Caco-2 (cell line): ENCODE measurements around the gene MYO16. TPM values are rescaled to one million over a fixed set of nuclear protein-coding genes. Genes with fewer than 3 reads are reported as not detected.

Experiments
- BruUV-seq: library from RNA; stranded (reverse); fragments of 400-500 nt; replicated peaks from 2 replicates; lab custom pipeline; 2021; lab: Mats Ljungman, UMichigan
- CTCF ChIA-PET: fragments of 300-600 bp; sonication (Branson Sonifier 250); formaldehyde crosslinking; loops from one replicate; lab custom pipeline; 2022; ENCODE audit warnings: antibody characterized with exemption; lab: Charles Lee
- POLR2A ChIA-PET: fragments of 300-600 bp; sonication (Branson Sonifier 250); formaldehyde crosslinking; loops from one replicate; lab custom pipeline; 2022; ENCODE audit warnings: antibody characterized with exemption; lab: Charles Lee
- DNase-seq, 2 experiments: peaks; one replicate each; pipeline versions ENCODE4 v3.0.0 to v3.0.0-alpha.2; 2020 to 2022
- H3K27me3 ChIP-seq: replicated peaks from 2 replicates; pipeline ENCODE4 v1.6.0; 2011; ENCODE audit warnings: low read length; ENCODE audit not compliant: control insufficient read depth, insufficient read depth
- H3K36me3 ChIP-seq: 2 replicates; pipeline ENCODE4 v1.5.1; 2011; ENCODE audit warnings: low read length; ENCODE audit not compliant: control insufficient read depth, insufficient read depth
- H3K4me1 ChIP-seq: fragments of 250-450 bp; sonication (Bioruptor Pico); 2 replicates; pipeline ENCODE4 v1.5.1; 2020; ENCODE audit warnings: mild to moderate bottlenecking
- H3K4me3 ChIP-seq: 2 replicates; pipeline ENCODE4 v1.5.1; 2011; ENCODE audit warnings: low read depth, mild to moderate bottlenecking, control low read depth, low read length
- H3K9me3 ChIP-seq: fragments of 250-450 bp; sonication (Bioruptor Pico); 2 replicates; pipeline ENCODE4 v1.5.1; 2020; ENCODE audit warnings: mild to moderate bottlenecking, moderate library complexity
- H3K27ac Mint-ChIP-seq: one replicate; pipeline ENCODE4 v1.8.0; 2022; ENCODE audit warnings: mixed read lengths; ENCODE audit not compliant: unreplicated experiment
- H3K27me3 Mint-ChIP-seq: one replicate; pipeline ENCODE4 v1.8.0; 2022; ENCODE audit warnings: mixed read lengths; ENCODE audit not compliant: insufficient read depth, unreplicated experiment
- H3K36me3 Mint-ChIP-seq: one replicate; pipeline ENCODE4 v1.8.0; 2022; ENCODE audit warnings: mild to moderate bottlenecking, mixed read lengths; ENCODE audit not compliant: insufficient read depth, unreplicated experiment
- H3K4me1 Mint-ChIP-seq: one replicate; pipeline ENCODE4 v1.8.0; 2022; ENCODE audit warnings: low read depth, mixed read lengths; ENCODE audit not compliant: unreplicated experiment
- H3K4me3 Mint-ChIP-seq: one replicate; pipeline ENCODE4 v1.8.0; 2022; ENCODE audit warnings: mild to moderate bottlenecking, moderate library complexity, mixed read lengths; ENCODE audit not compliant: unreplicated experiment
- H3K9me3 Mint-ChIP-seq: one replicate; pipeline ENCODE4 v1.8.0; 2022; ENCODE audit warnings: mixed read lengths; ENCODE audit not compliant: unreplicated experiment
- intact Hi-C: fragments of 100-400 bp; cut with micrococcal nuclease; formaldehyde crosslinking; loops from one replicate; pipeline ENCODE4 v1.10.0; 2022; ENCODE audit not compliant: unreplicated experiment
- total RNA-seq: library from RNA; stranded (reverse); gene quantifications from 2 replicates; pipeline ENCODE4 v1.2.3, GENCODE V29; 2022
- TF ChIP-seq, protein P1 (sequence below), 2 experiments: fragments of 200-600 bp in 1 of 2; IDR thresholded peaks; 1 replicate in 1 of 2; 2 replicates in 1 of 2; pipeline versions ENCODE4 v1.5.1 to v1.8.0; 2011 to 2022; ENCODE audit warnings: antibody characterized with exemption in 1 of 2, control low read depth in 1 of 2, inconsistent platforms in 1 of 2, low read depth in 1 of 2, low read length in 1 of 2, mild to moderate bottlenecking in 1 of 2, moderate library complexity in 1 of 2; ENCODE audit not compliant: insufficient read depth in 1 of 2, severe bottlenecking in 1 of 2, unreplicated experiment in 1 of 2

The MYO16 gene
- total RNA-seq, 1 experiment from 2014 or later: not detected

DNA sequence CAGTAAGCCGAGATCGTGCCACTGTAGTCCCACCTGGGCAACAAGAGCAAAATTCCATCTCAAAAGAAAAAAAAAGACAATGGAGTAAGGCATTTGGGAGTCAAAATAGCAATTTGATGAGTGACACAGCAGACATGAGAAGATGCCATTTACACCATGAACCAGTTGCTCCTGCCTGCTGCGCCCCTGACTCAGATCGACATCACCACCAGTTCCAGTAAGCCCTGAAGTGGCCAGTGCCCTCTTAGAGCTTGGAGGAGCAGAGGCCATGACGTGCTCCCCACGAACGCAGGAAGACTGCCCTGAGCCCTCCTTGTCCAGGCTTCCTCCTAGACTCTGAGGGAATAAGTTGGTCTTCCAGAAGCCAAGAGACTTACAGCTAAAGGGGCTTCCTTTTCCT is 339.2 kb downstream of the MYO16 start:
- Mint-ChIP-seq H3K27me3 (peaks cover 2% of the 10 kb centered on the region), H3K4me1 (peaks cover 4% of the 10 kb centered on the region), H3K4me3 (no peak overlapping the region), H3K9me3 (no peaks in the 10 kb centered on the region), H3K27ac (no peak overlapping the region), H3K36me3 (no peaks in the 10 kb centered on the region)
- no peaks in the 10 kb centered on the region for H3K9me3 ChIP-seq
- no peak for DNase-seq
- no peaks in the 10 kb centered on the region for H3K4me1 ChIP-seq
- TF ChIP-seq, protein P1, sequence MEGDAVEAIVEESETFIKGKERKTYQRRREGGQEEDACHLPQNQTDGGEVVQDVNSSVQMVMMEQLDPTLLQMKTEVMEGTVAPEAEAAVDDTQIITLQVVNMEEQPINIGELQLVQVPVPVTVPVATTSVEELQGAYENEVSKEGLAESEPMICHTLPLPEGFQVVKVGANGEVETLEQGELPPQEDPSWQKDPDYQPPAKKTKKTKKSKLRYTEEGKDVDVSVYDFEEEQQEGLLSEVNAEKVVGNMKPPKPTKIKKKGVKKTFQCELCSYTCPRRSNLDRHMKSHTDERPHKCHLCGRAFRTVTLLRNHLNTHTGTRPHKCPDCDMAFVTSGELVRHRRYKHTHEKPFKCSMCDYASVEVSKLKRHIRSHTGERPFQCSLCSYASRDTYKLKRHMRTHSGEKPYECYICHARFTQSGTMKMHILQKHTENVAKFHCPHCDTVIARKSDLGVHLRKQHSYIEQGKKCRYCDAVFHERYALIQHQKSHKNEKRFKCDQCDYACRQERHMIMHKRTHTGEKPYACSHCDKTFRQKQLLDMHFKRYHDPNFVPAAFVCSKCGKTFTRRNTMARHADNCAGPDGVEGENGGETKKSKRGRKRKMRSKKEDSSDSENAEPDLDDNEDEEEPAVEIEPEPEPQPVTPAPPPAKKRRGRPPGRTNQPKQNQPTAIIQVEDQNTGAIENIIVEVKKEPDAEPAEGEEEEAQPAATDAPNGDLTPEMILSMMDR (IDR thresholded peaks at IDR 0.05; ENCODE audit: insufficient read depth in 1 of 2, low read depth in 1 of 2, low read length in 1 of 2, severe bottlenecking in 1 of 2, unreplicated experiment in 1 of 2): no peak
- CTCF ChIA-PET: no interaction called here
- no peak overlapping the region for H3K4me3 ChIP-seq
- POLR2A ChIA-PET: no interaction called here
- intact Hi-C loops: no loop called here
- no peaks in the 10 kb centered on the region for H3K27me3 ChIP-seq
- BruUV-seq: no TSS peak
- H3K36me3 ChIP-seq: no peaks in the 10 kb centered on the region

DNA sequence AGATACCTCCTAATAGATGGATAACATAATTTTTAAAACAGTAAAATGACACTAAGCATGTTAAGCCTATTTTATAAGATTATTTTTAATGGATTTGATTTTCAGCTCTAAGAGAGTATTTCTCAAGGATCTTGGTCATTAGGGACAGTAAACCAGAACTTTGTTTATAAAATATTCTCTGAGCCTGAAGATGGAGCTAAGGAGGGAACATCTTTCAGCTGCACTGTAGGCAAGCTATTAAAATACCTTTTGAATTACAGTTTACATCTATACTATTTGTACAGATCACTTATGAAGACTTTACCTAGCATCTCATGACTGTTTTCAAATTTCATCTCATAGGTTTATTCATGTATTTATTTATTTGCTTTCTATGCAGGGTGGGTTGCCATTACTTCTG is 345.3 kb downstream of the MYO16 start:
- BruUV-seq: no TSS peak
- ChIA-PET CTCF (no interaction called here), POLR2A (no interaction called here)
- Histone ChIP-seq H3K36me3 (no peaks in the 10 kb centered on the region), H3K27me3 (no peaks in the 10 kb centered on the region), H3K4me1 (no peaks in the 10 kb centered on the region), H3K9me3 (no peaks in the 10 kb centered on the region), H3K4me3 (no peak overlapping the region)
- Mint-ChIP-seq H3K36me3 (no peaks in the 10 kb centered on the region), H3K9me3 (no peaks in the 10 kb centered on the region), H3K27ac (no peak overlapping the region), H3K4me3 (no peak overlapping the region), H3K4me1 (no peaks in the 10 kb centered on the region), H3K27me3 (peaks cover 20% of the 10 kb centered on the region)
- TF ChIP-seq, protein P1 (IDR thresholded peaks at IDR 0.05; ENCODE audit: insufficient read depth in 1 of 2, low read depth in 1 of 2, low read length in 1 of 2, severe bottlenecking in 1 of 2, unreplicated experiment in 1 of 2): no peak
- no peak for DNase-seq
- intact Hi-C loops: no loop called here

DNA sequence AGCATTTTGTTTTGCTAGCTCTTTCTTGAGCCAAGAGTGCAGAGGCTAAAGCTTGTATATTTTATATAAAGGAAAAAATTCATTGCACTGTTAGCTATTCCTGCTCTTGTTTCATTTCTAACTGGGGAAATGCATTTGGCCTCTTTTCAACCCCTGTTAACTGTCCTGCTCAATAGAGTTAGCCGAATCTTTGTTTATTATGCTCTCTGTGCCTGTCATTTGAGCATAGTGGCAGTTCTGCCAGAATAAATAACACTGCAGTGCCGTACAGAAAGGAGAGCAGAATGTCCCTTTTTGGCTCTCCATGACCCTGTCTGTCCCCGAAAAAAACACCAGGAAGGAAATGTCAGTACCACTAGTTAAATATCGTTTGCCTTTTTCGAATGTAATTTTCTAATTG is 350.8 kb downstream of the MYO16 start:
- H3K4me1 Mint-ChIP-seq: no peaks in the 10 kb centered on the region
- Histone ChIP-seq H3K9me3 (no peaks in the 10 kb centered on the region), H3K27me3 (no peaks in the 10 kb centered on the region; the same call in 1 of the 2 replicates), H3K4me1 (no peaks in the 10 kb centered on the region), H3K36me3 (no peaks in the 10 kb centered on the region), H3K4me3 (no peak overlapping the region)
- no peak overlapping the region for H3K4me3 Mint-ChIP-seq
- POLR2A ChIA-PET: no interaction called here
- TF ChIP-seq, protein P1 (IDR thresholded peaks at IDR 0.05; ENCODE audit: insufficient read depth in 1 of 2, low read depth in 1 of 2, low read length in 1 of 2, severe bottlenecking in 1 of 2, unreplicated experiment in 1 of 2): no peak
- no TSS peak for BruUV-seq
- H3K27ac Mint-ChIP-seq: no peak overlapping the region
- no peak for DNase-seq
- H3K36me3 Mint-ChIP-seq: no peaks in the 10 kb centered on the region
- intact Hi-C loops: no loop called here
- H3K27me3 Mint-ChIP-seq: peaks cover 27% of the 10 kb centered on the region
- H3K9me3 Mint-ChIP-seq: no peaks in the 10 kb centered on the region
- CTCF ChIA-PET: no interaction called here
